ENCODE results near the gene SARS2.
A peak's percentile ranks its signal among the peaks of the same experiment; 100 is the strongest.

Gene SARS2

GRCh38 chr19:38975861-38976271 is 45.3 kb upstream of the SARS2 start:
- ATAC-seq (ENCODE audit: low read depth) (peak; percentile 5; the same call in 1 of the 3 replicates), DNase-seq (ENCODE audit: low spot score) (no peak)
- no peak for TF ChIP-seq CTCF (IDR thresholded peaks at IDR 0.05; ENCODE audit: poor library complexity, severe bottlenecking)
- H3K9me3 ChIP-seq (ENCODE audit: severe bottlenecking), result peaks cover 4% of the 10 kb centered on the region
- peak overlapping the region; percentile 59 for H3K4me3 ChIP-seq (ENCODE audit: severe bottlenecking)
- H3K4me1 ChIP-seq (ENCODE audit: insufficient read depth, poor library complexity, severe bottlenecking), result peaks cover 3% of the 10 kb centered on the region
- H3K27me3 ChIP-seq (ENCODE audit: insufficient read depth, poor library complexity, severe bottlenecking), result no peaks in the 10 kb centered on the region
- peak overlapping the region; percentile 44 for H3K27ac ChIP-seq (ENCODE audit: poor library complexity, severe bottlenecking)
- H3K36me3 ChIP-seq (ENCODE audit: low read depth), result no peaks in the 10 kb centered on the region

GRCh38 chr19:38975214-38975860 is 44.8 kb upstream of the SARS2 start, which contains the start of gene FBXO17:
Gene FBXO17 (minus strand): TSS chr19:38975742. CDS start chr19:38950319, 25,423 bp downstream.
- no peak for TF ChIP-seq CTCF (IDR thresholded peaks at IDR 0.05; ENCODE audit: poor library complexity, severe bottlenecking)
- Histone ChIP-seq H3K27ac (ENCODE audit: poor library complexity, severe bottlenecking) (peak within 1 kb of the TSS; percentile 44), H3K4me3 (ENCODE audit: severe bottlenecking) (peak within 1 kb of the TSS; percentile 59)

GRCh38 chr19:38974624-38975213 is 44.2 kb upstream of the SARS2 start:
- TF ChIP-seq CTCF (IDR thresholded peaks at IDR 0.05; ENCODE audit: poor library complexity, severe bottlenecking), result no peak
- peaks cover 3% of the 10 kb centered on the region for H3K4me1 ChIP-seq (ENCODE audit: insufficient read depth, poor library complexity, severe bottlenecking)
- H3K9me3 ChIP-seq (ENCODE audit: severe bottlenecking), result no peaks in the 10 kb centered on the region
- H3K36me3 ChIP-seq (ENCODE audit: low read depth), result peaks cover 5% of the 10 kb centered on the region
- H3K27me3 ChIP-seq (ENCODE audit: insufficient read depth, poor library complexity, severe bottlenecking), result no peaks in the 10 kb centered on the region
- peak overlapping the region; percentile 59 for H3K4me3 ChIP-seq (ENCODE audit: severe bottlenecking)
- DNase-seq (ENCODE audit: low spot score), result no peak
- no peak; the same call in 2 of the 3 replicates for ATAC-seq (ENCODE audit: low read depth)
- H3K27ac ChIP-seq (ENCODE audit: poor library complexity, severe bottlenecking), result peak overlapping the region; percentile 44

More at GRCh38 chr19:38975214-38975860, 44.8 kb upstream of the SARS2 start, which contains the start of gene FBXO17:
- ATAC-seq (ENCODE audit: low read depth) (peak; percentile 78), DNase-seq (ENCODE audit: low spot score) (no peak)
- Histone ChIP-seq H3K4me1 (ENCODE audit: insufficient read depth, poor library complexity, severe bottlenecking) (peaks cover 3% of the 10 kb centered on the region), H3K9me3 (ENCODE audit: severe bottlenecking) (peaks cover 1% of the 10 kb centered on the region), H3K27me3 (ENCODE audit: insufficient read depth, poor library complexity, severe bottlenecking) (no peaks in the 10 kb centered on the region), H3K36me3 (ENCODE audit: low read depth) (peaks cover 4% of the 10 kb centered on the region)

GRCh38 chr19:38971672-38972071 is 41.1 kb upstream of the SARS2 start:
- H3K4me3 ChIP-seq (ENCODE audit: severe bottlenecking), result no peak overlapping the region
- peaks cover 11% of the 10 kb centered on the region for H3K36me3 ChIP-seq (ENCODE audit: low read depth)
- H3K27me3 ChIP-seq (ENCODE audit: insufficient read depth, poor library complexity, severe bottlenecking), result no peaks in the 10 kb centered on the region
- ATAC-seq (ENCODE audit: low read depth) (no peak), DNase-seq (ENCODE audit: low spot score) (no peak)
- peaks cover 3% of the 10 kb centered on the region for H3K4me1 ChIP-seq (ENCODE audit: insufficient read depth, poor library complexity, severe bottlenecking)
- no peak overlapping the region for H3K27ac ChIP-seq (ENCODE audit: poor library complexity, severe bottlenecking)
- H3K9me3 ChIP-seq (ENCODE audit: severe bottlenecking), result no peaks in the 10 kb centered on the region
- TF ChIP-seq CTCF (IDR thresholded peaks at IDR 0.05; ENCODE audit: poor library complexity, severe bottlenecking), result no peak

All from RWPE2 (cell line).